HG03095 (cell line): ENCODE measurements around the gene ETFRF1.
A peak's percentile ranks its signal among the peaks of the same experiment; 100 is the strongest.

Experiments used
- ATAC-seq: cut with Tn5 transposase; IDR thresholded peaks from one replicate; pipeline ENCODE4 v1.9.1; 2021; ENCODE audit warnings: moderate library complexity; ENCODE audit not compliant: unreplicated experiment

ETFRF1 gene

DNA sequence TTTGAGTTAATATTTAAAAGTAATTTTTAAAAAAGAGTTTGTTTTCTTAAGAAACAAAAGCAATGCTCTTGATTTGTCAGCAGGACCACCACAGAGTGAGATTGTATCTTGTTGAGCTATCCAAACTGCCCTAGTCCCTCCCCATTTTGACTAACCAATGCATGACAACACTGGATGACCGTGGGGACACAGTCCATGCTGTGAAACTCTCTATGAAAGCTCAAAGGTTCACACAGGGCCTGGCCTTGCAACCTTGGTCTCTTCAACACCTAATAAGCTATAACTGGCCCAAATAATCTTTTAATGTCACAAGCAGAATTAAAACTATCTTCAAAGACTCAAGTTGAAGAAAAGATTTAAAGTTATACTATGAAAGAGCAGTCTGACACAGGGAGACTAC is 13.5 kb downstream of the ETFRF1 start:
- no peak for ATAC-seq

DNA sequence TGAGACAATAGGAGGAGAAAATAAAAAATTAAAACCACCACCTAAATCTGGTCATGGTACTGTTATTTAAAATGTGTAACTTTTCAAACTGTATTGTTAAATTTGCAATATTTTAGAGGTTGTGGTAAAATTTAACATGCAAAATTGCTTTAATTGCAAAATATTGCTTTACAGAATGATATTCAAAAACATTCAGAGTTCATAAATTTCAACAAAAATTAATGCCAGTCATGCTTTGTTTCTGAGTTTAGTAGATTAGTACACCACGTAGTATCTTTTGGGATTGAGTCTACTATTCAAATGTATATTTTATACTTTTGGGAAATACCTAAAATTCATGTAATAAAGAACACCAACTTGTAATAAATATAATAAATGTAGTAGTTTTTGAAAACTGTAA is 18.3 kb downstream of the ETFRF1 start:
- ATAC-seq: no peak

DNA sequence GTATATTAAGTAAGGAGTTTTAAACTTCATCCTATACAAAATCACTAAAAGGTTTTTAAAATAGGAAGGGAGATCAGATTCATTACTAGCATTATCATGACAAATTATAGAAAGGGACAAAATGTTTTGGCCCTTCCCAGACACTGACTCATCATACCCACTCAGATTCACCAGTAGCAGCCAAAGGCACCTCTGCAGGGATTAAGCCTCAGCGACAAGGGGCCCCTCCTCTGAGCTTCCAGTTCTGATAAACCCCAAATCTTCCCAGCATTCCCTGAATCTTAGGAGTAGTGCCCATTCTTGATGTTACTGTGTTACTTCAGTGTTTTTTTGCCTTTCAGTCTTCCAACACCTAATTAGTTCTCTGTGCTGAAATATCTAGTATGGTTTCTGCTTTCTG is 41.2 kb downstream of the ETFRF1 start:
- no peak for ATAC-seq

DNA sequence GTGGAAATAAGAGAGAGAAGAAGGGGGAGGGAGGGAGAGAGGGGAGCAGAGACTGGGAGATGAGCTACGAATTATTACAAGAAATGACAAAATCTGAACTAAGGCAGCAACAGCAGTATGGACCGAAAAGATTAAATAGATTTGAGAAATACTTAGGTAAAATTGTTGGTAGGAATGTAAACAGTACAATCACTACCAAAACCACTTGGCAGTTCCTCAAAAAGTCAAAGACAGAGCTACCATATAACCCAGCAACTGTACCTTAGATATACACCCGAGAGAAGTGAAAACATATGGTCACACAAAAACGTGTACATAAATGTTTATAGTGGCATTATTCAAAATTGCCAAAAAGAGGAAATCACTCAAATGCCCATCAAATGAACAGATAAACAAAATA is 41.6 kb downstream of the ETFRF1 start:
- ATAC-seq: no peak

DNA sequence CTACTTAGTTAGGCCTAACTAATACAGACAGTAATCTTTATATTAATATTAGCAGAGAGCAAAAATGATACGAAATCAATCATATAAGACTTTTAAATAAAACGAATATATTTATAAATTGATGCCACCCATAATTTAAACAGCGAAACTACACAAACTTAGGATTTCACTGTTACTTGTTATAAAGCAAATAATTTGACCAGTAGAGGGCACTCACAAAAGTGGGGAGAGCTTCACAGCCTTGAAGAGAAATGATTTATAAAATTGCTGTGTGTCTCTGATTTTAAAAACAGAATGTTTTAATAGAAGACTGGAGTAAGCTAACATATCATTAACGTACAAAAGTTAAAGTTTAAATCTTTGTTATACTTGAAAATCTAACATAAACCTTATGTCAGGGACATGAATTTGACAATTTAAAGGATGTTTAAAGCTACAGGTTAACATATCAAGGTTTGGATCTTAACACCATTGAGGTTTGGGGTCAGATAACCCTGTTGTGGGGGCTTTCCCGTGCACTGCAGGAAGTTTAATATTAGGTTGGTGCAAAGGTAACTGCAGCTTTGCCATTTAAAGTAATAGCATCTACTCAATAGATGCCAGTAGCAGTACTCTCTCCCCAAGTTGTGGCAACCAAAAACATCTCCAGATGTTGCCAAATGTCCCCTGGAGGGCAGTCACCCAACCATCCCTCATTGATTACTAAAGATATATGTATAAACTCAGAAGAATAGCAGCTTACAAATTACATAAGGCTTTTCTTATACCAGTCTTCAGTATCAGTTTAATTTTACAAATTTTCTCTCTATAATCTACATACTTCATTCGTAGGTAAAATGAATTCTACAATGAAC is 46.4 kb downstream of the ETFRF1 start:
- peak; percentile 60 for ATAC-seq

DNA sequence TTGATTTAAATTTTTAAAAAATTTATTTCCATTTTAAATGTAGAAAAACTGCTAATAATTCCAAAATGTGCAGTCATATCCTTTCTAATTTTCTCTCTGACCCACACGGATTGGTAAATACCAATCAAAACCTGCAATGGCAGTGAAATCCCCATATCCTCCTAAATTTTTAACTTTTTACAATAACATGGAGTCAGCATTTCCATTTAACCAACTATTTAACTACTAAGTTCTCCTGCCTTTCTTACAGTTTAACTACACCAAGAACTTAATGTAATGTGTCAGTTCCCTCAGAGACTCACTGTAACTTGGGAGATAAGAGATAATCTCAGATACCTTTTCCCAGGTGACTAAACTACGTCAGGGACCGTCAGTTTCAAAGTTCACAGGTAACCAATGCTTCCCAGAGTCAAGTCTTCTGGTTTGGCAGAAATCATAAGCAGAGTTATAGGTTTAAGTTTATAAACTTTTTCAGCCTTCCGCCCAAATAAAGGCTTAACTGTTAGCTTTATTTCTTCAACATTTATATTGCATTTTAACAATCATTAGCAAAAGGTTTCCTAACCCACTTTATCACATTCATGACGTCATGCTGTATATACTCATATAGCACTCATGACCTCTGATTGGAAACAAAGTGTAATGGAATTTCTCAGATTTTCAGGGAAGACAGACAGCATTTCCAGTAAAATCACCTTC is 48.1 kb downstream of the ETFRF1 start:
- ATAC-seq: no peak

DNA sequence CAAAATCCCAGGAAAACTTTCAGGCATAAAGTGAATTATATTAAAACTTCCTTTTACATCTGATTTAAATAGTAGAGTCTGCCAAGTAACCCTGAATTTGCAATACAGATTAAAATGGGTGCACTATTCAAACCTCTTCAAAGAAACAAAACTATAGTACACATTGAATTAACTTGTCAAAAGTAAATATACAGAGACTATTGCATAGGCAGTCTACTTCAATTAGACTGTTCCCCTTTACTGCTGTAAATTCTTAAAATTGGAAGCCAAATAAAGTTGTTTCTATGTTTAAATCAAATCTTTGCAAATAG is 48.6 kb downstream of the ETFRF1 start:
- ATAC-seq: no peak

DNA sequence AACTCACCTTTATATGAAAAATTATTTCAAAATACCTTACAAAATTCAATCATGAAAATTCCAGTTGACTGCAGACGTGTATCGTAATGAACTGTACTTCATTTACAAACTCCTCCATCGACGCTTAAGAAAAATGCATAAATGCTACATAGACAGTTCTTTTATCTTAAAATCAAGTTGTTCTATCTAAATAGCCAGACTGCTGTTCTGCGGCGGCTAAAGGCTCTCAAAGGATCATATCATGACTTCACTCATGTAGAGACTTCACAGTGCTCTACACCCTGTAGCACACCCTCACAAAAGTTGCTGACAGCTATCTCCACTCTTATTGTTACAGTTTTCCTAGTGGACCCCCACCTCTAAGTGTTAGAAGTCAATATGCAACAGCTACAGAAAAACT is 50.5 kb downstream of the ETFRF1 start:
- ATAC-seq: no peak

DNA sequence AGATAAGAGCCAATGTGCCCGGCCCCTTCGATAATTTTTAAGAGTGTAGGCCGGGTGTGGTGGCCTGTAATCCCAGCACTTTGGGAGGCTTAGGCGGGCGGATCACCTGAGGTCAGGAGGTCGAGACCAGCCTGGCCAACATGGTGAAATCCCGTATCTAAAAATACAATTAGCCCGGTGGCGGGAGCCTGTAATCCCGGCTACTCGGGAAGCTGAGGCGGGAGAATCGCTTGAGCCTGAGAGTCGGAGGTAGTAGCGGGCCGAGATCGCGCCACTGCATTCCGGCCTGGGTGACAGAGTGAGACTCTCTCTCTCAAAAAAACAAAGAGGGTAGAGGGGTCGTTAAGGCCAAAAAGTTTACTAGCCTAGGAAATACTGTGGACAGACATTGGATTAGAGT is 53.1 kb downstream of the ETFRF1 start:
- no peak for ATAC-seq

DNA sequence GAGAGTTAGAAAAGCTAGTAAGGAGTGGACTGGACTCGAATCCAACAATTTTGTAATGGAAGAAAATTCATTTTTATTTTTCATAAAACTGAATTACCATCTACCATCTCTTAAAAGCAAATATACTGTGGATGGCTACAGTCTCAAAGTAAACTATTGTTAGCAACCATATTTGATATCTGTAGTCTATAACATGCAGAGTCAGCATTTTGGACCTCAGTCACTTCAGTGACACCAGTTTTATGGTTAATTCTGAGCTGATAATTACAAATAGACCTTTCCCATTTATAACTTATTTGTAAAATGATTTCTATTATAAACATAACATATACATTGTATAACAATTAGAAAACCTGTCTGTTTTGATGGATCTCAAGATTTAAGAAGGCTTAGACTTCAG is 53.7 kb downstream of the ETFRF1 start:
- no peak for ATAC-seq

DNA sequence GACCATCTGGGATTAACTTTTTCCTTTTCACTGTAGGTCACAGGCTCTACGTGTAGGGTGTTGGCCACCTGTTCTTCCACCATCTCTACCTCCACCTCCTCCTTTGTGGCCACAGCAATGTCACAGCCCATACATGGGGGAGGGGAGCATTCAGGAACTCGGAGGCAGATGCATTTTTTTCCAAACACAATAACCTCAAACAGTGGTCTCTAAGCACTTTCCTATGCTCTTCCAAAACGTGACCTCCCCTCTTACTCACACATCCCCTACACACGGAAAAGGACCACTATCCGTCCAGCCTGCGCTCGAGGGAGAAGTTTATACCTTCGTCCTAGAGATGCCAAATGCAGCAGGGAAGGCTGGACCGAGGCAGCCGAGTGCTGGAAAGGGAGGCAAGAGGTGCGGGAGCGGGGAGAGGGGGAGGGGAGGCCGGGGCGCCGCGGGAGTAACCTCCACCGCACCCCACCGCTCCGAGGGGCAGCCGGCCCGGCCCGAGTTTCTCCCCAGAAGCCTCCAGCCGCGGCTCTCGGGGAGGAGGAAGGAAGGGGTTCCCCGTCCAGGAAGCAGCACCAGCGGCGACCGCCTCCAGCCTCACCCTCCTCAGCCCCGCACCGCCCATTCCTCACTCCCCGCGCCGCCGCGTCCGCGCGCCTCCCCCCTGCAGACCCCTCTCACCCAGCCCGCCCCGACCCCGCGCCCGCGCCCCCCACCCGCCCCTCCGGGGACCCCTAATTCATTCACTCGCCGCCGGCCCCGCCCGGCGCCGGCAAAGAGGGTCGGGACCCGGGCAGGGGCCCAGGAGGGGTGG is 55.1 kb downstream of the ETFRF1 start:
- ATAC-seq: peak; percentile 32

DNA sequence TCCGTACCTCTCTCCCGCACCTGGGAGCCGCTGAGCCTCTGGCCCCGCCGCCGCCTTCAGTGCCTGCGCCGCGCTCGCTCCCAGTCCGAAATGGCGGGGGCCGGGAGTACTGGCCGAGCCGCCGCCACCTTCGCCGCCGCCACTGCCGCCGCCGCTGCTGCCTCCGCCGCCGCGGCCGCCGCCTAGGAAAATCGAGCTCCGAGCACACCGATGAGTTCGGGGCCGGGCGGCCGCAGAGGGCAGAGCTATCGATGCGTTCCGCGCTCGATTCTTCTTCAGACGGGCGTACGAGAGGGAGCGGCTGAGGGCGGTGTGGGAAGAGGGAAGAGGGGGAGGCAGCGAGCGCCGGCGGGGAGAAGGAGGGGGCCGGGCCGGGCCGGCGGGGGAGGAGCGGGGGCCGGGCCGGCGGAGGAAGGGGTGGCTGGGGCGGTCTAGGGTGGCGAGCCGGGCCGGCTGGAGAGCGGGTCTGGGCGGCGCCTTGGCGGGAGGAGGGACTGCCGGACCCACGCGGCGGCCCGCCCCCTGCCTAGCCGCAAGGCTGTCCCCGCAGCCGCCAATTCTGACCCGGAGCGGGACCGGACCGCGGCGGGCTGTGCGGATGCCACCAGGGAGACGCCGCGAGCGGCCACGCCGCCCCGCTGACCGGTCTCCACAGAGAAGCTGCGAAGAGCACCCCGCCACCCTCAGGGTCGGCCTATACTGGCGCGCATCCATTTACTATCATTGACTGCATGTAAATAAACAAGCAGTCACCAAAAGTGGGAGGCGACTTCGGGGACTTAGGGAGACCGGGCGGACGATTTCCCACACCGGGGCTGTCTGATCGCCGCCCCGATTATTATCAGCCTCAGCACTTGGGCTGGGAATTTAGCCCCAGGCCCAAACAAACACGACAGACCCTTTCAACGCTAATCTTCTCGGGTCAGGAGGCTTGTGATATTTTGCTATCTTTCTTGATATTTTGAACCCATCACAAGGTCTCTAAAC is 56.0 kb downstream of the ETFRF1 start, which contains the start of gene KRAS:
KRAS (minus strand) TSS at position 186 of the 987 bp plus-strand sequence.
- ATAC-seq: peak; percentile 75

DNA sequence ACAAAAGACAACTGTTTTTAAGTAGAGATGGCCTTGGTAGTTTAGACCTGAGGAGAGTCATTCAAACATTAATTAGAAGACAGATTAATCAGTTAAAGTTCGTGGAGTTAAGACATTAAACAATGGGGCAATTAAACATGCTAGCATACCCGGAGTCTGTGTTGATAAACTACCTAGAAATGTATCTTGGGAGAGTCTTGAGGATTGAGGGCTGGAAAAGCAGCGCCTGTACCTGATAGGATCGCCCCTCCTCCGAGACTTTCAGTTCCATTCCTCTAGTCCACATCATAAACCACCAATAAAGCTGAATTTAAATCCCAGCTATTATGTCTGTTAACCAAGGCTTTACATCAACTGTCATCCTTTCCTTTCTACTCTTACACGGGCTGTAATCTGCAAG is 56.7 kb downstream of the ETFRF1 start:
- no peak for ATAC-seq

DNA sequence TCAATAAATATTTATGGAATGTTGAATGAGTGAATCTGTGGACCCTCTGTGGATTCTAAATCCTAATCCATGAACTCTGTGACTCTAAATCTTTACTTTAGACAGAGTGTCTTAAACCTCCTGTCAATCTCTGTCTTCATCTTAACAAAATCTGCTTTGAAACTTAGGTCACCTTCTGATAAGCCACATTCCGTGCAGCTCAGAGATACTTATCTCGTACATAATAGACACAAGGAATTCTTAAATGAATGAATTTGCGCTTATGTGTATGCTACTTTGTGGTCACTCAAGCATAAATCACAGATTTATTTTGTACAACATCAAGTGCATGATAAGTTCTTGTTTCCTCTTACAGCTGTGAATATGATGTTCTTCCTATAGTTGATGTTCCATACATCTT is 57.9 kb downstream of the ETFRF1 start:
- ATAC-seq: no peak

DNA sequence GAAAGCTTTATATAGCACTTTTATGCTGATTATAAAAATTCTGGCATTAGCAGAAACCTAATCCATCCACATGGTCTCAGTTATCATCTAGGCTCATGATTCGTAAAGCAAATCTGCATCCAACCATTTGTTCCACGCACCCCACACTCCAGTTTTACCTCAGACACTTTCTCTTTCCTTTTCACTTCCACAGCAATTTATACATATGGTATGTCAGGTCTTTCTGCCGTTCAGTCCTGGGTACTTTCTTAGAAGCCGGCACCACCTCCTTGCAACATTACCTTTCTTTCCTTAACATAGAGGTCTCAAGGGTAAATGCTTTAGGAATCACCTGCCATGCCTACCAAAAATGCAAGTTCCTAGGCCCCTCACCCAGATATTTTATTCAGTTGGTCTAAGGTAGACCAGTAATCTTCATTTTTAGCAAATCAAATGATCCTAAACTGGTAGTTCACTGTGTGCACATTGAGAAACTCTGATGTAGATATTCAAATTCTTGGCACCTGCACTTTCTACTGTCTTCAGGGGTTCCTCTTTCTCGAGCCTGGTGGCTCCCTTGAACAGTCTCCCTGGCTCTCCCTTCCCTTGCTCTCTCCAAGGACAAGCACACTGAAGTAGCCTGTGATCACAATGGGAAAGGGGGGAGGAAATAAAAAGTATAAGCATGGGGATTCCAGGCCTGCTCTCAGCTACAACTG is 58.5 kb downstream of the ETFRF1 start:
- no peak for ATAC-seq

DNA sequence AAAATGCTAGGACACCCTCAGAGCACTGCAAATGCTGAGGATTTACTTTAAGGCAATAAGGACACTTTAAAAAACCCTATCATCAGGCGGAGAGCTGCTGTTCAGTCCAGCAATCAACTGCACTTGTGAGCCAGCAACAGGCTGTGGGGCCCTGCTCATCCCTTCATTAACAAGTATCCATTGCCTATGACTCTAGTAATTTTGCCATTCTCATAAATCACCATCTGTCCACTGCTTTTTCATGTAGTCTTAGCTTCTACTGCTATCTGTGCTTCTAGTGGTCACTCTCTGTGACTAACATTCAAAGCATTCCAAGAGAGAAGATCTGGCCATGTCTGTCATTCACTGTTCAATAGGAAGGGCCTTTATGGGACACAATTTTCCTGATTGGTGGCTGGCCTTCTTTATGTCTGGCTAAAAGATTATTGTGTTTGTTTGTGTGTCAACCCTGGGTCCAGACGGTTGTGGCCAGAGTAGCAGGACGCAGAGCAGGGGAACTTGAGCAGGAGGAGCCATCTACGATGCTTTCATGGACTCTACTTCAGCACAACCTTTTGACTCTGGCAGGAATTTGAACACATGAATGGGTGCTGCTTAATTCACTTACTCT is 59.3 kb downstream of the ETFRF1 start:
- no peak for ATAC-seq
